Muscle of arm (tissue), 12 donors: ENCODE results near the gene METTL25B. TPM values are rescaled to one million over a fixed set of nuclear protein-coding genes. Genes with fewer than 3 reads are reported as not detected.
A peak's percentile ranks its signal among the peaks of the same experiment; 100 is the strongest.

ENCODE experiments used
- DNase-seq: peaks from one replicate; pipeline ENCODE4 v3.0.0-alpha.2; 2013
- polyA plus RNA-seq, 12 donors: library from polyadenylated mRNA; unstranded; fragments of 120-200 nt; gene quantifications; one replicate each; pipeline ENCODE4 v1.2.1, GENCODE V29; 2013; ENCODE audit not compliant: insufficient read length in 12 of 12

Gene METTL25B
- polyA plus RNA-seq, 12 donors = 16.8 to 26.5 (median 19.0) TPM; not detected in 1

- peak; percentile 99 for DNase-seq
Observed at GRCh38 chr1:156767101-156767878, 39.0 kb downstream of the METTL25B start, which contains the start of gene PRCC. Gene PRCC (plus strand): TSS chr1:156767535. CDS start chr1:156767772, 237 bp downstream.

- DNase-seq = peak; percentile 31
Observed at GRCh38 chr1:156767879-156768604, 39.8 kb downstream of the METTL25B start.

GRCh38 chr1:156768610-156769295 is 40.5 kb downstream of the METTL25B start:
- no peak for DNase-seq

GRCh38 chr1:156772222-156772621 is 44.0 kb downstream of the METTL25B start:
- DNase-seq = no peak

GRCh38 chr1:156772728-156773497 is 44.6 kb downstream of the METTL25B start:
- DNase-seq = peak; percentile 19

- no peak for DNase-seq
Observed at GRCh38 chr1:156773607-156774006, 45.3 kb downstream of the METTL25B start.

- DNase-seq = no peak
Observed at GRCh38 chr1:156775799-156776198, 47.5 kb downstream of the METTL25B start.

- no peak for DNase-seq
Observed at GRCh38 chr1:156776942-156777341, 48.7 kb downstream of the METTL25B start.

- DNase-seq = no peak
Observed at GRCh38 chr1:156777573-156777972, 49.3 kb downstream of the METTL25B start.

- no peak for DNase-seq
Observed at GRCh38 chr1:156781585-156782186, 53.4 kb downstream of the METTL25B start.

- no peak for DNase-seq
Observed at GRCh38 chr1:156785458-156785857, 57.2 kb downstream of the METTL25B start.

Other genes starting within 250 kb of the METTL25B start
- 10 to 100 TPM in 11 of 12 donors, not detected in 1; 44.4 to 95.3 (median 69.1) TPM for gene MEF2D, start 227.7 kb upstream of the METTL25B start, polyA plus RNA-seq
- gene IQGAP3, start 155.9 kb upstream of the METTL25B start, polyA plus RNA-seq = 10 to 100 TPM in 1 of 12 donors, 1 to 10 TPM in 10, not detected in 1; 4.6 to 15.7 (median 7.9) TPM
- under 1 TPM in 8 of 12 donors, not detected in 4; 0.19 to 0.70 (median 0.29) TPM for gene TTC24, start 148.7 kb upstream of the METTL25B start, polyA plus RNA-seq
- 10 to 100 TPM in 11 of 12 donors, not detected in 1; 21.4 to 36.4 (median 26.5) TPM for gene NAXE, start 136.7 kb upstream of the METTL25B start, polyA plus RNA-seq
- gene GPATCH4, start 127.0 kb upstream of the METTL25B start, polyA plus RNA-seq = 10 to 100 TPM in 11 of 12 donors, not detected in 1; 25.3 to 39.3 (median 28.2) TPM
- under 1 TPM in 8 of 12 donors, not detected in 4; 0.22 to 0.94 (median 0.39) TPM for gene HAPLN2, start 109.1 kb upstream of the METTL25B start, polyA plus RNA-seq
- 10 to 100 TPM in 1 of 12 donors, 1 to 10 TPM in 10, not detected in 1; 1.3 to 14.7 (median 2.4) TPM for gene BCAN, start 86.4 kb upstream of the METTL25B start, polyA plus RNA-seq
- 1,000 to 10,000 TPM in 1 of 12 donors, 100 to 1,000 TPM in 11; 318 to 1,186 (median 743) TPM for gene NES, start 51.1 kb upstream of the METTL25B start, polyA plus RNA-seq
- gene CRABP2, start 22.9 kb upstream of the METTL25B start, polyA plus RNA-seq = 100 to 1,000 TPM; 230 to 919 (median 293) TPM
- 10 to 100 TPM in 11 of 12 donors, not detected in 1; 21.7 to 44.6 (median 27.8) TPM for gene ISG20L2, start 297 bp downstream of the METTL25B start, polyA plus RNA-seq
- 10 to 100 TPM in 11 of 12 donors, not detected in 1; 34.7 to 70.4 (median 66.3) TPM for gene MRPL24, start 12.6 kb downstream of the METTL25B start, polyA plus RNA-seq
- gene HDGF, start 23.2 kb downstream of the METTL25B start, polyA plus RNA-seq = 100 to 1,000 TPM in 11 of 12 donors, not detected in 1; 134 to 205 (median 142) TPM
- gene PRCC, start 39.1 kb downstream of the METTL25B start, polyA plus RNA-seq = 10 to 100 TPM in 11 of 12 donors, not detected in 1; 59.0 to 97.7 (median 65.5) TPM
- 1 to 10 TPM in 1 of 12 donors, under 1 TPM in 9, not detected in 2; 0.26 to 1.4 (median 0.56) TPM for gene SH2D2A, start 88.4 kb downstream of the METTL25B start, polyA plus RNA-seq
- under 1 TPM in 10 of 12 donors, not detected in 2; 0.30 to 0.83 (median 0.40) TPM for gene INSRR, start 130.6 kb downstream of the METTL25B start, polyA plus RNA-seq
- gene NTRK1, start 132.4 kb downstream of the METTL25B start, polyA plus RNA-seq = 1 to 10 TPM in 1 of 12 donors, under 1 TPM in 9, not detected in 2; 0.20 to 1.0 (median 0.49) TPM
- 10 to 100 TPM in 11 of 12 donors, not detected in 1; 14.7 to 37.8 (median 23.3) TPM for gene PEAR1, start 165.2 kb downstream of the METTL25B start, polyA plus RNA-seq
- 1 to 10 TPM in 3 of 12 donors, under 1 TPM in 7, not detected in 2; 0.38 to 1.9 (median 0.83) TPM for gene LRRC71, start 192.2 kb downstream of the METTL25B start, polyA plus RNA-seq